Measurements from ENCODE around the gene PNPLA2.

PNPLA2 gene

DNA sequence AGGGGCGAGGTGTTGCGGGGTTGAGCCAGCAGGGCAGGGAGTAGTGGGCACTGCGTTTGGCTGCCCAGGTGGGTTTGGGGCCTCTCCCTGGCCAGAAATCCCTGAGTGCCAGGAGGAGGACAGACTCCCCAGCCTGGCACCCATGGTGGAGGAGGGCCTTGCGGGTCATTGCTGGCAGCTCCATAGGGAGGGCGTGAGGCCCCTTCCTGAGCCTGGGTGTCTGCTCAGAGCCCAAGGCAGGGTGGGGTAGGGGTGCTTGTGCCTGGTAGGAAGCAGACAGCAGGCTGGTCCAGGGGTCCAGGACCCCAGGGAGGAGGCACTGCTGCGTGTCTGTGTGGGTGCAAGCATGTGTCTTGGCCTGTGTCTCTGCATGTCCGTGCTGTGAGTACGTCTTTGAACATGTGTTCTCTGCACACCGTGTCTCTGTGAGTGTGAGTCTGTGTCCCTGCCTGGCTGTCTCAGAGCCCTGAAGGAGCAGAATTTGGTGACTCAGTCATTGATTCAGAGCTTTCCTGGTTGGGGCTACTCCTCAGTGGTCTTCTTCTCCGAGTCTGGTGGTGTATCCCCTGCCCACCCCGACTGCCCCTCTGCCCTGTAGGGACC lies 27.9 kb downstream of the PNPLA2 start:
- no peak for DNase-seq

GRCh38 chr11:847876-848275 lies 29.2 kb downstream of the PNPLA2 start:
- DNase-seq, result no peak

DNA sequence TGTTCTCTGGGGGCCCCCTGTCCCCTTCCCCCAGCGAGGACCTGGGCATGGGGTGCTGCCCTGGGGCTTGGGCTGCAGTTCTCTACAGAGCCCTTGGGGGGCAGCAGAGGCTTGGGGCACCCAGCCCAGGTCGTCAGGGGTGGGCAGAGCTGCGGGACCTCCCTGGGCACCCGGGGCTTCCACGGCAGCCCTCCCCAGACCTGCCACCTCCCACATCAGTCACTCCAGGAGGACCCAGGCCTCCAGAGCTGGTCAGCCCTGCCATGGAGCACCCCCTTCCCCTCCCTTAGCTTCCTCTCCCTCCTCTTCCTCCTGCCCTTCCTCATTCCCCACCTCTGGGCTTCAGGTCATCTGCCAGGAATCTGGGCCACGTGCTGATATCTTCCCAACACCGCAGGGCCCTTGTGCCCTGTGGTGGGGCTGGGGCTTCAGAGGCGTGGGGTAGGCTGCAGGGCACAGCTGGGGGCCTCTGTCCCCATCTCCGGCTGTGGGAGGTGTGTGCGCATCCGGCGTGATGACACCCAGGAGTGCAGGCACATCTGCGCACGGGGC lies 29.7 kb downstream of the PNPLA2 start:
- peak; percentile 75 for DNase-seq

GRCh38 chr11:849104-849824 lies 30.6 kb downstream of the PNPLA2 start:
- peak in 1 of 2 donors; percentile 62 for DNase-seq

DNA sequence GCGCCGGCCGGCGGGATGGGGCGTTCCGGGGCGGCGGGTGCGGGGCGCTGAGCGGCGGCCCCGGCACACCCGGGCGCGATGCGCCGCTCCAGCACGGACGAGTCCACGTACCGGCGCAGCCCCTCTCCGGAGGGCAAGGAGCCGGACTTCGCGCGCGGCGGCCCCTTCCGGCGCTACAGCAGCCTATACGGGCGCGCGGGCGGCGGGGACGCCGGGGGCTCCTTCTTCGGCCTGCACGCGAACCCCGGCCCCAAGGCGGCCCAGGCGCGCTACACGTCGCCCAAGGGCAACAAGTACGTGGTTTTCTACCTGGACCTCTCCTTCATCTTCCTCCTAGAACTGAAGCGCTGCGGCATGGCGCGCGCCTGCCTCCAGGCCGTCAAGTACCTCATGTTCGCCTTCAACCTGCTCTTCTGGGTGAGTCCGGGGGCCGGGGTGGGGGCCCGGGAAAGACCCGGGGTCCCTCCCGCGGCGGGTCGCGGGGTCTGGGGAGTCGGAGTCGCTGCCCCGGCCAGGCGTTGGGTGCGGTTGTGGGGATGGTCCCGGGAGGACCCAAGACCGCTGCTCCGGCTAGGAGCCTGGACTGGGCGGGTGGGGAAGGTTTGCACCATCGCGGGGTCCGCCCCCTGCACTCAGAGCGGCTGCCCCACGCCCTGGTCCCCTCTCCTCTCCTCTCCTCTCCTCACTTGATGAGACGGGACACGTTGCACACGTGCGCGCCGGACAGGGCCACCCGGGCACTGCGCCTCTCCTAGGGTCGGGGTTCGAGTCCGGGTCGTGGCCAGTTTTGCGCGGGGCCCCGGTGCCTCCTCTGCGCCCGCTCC lies 31.4 kb downstream of the PNPLA2 start:
- no peak for DNase-seq

DNA sequence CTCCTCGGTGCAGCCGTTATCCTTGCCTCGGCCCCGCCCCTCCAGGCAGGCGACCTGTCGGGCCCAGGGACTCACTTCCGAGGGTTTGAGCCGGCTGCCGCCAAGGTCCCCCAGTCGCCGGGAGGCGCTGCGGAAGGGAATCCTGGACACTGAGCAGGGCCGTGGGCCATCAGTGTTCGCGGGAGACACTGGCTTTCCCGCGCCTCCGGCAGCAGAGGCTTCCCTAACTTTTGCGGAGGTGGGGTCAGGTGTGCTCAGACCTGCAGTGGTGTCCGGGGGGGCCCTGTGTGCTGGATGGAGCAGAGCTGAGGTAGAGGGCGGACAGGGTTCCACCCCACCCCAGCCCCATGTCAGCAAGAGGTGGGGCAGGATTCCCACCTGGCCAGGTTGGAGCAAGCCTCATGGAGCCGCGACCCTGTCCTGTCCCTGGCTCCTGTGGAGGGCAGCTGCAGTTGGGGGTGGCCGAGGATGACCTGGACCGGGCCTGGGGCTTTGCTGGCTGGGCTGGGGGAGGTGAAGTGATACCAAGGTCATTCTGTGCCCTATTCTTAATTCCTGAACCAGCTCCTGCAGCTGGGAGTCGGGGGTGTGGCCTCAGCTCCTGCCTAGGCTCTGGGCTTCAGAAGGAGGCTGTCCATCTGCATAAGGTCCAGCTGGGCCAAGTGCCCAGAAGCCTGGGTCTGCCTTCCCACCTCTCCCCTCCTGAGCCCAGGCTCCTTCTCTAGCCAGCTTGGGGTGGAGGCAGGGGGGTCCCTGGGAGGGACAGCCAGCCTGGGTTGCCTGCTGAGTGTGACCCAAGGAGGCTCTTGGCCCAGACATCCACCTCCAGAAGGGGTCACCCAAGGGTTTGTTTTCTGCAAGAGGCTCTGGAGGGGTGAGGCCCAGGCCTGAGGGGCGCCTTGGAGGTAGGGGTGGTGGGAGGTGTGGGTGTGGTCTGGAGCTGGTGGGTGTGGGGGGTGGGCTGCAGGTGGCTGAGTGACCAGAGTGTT lies 32.4 kb downstream of the PNPLA2 start:
- no peak for DNase-seq

DNA sequence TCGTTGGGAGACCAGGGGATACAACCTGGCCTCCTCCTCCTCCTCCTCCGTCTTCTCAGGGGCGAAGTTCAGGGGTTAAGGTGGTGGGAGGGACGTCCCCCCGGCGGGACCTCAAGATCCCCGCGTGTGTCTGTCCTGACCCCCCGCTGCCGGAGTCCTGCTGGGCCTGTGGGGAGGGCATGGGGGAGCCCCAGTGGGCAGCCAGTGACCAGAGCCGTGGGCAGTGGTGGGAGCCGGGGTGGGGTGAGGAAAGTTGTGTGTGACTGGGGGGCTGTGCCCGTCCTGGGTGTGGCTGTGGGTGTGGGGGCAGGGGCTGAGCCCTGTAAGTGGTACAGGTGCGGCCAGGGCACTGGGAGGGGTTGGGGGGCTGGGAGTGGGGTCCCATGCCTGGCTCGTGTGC lies 34.0 kb downstream of the PNPLA2 start:
- no peak for DNase-seq

DNA sequence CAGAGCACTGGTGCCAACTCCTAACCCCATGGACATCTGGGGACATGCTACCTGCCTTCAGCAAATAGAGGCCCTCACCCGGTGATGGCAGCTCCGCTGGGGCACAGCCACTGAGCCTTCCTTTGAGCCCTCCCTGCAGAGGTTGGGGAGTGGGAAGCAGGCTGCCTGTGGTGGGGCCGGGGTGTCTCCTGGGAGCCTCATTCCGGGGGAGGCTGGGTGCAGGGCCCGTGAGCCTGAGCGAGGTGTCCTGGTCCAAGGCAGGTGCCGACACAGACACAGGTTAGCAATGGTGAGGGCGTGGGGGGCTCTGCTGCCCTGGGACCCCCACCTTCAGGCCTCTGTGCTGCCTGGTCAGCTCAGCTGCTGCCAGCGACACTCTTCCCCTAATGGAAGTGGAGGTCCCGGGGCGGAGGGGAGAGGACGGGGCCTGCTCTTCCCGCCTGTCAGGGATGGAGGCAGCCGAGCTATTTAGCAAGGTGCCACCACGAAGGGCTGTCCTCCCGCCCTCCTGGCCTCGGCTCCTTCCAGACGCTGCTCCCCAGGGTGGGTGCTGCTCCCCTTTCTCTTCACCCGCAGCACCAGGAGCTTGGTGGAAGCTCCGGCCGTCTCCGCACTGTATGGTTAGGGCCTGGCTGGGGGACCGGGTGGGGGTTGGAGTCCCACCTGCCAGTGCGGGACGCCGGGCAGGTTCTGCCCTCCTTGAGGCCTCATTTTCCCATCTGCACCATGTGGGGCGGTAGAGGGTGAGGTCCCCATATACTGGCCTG lies 35.2 kb downstream of the PNPLA2 start:
- DNase-seq, result no peak

- no peak for DNase-seq
Measured at GRCh38 chr11:854601-855329, 36.1 kb downstream of the PNPLA2 start.

GRCh38 chr11:855330-855674 lies 36.6 kb downstream of the PNPLA2 start:
- DNase-seq, result no peak

- no peak for DNase-seq
Measured at GRCh38 chr11:855796-856195, 37.1 kb downstream of the PNPLA2 start.

GRCh38 chr11:856397-856796 lies 37.7 kb downstream of the PNPLA2 start:
- DNase-seq, result no peak

DNA sequence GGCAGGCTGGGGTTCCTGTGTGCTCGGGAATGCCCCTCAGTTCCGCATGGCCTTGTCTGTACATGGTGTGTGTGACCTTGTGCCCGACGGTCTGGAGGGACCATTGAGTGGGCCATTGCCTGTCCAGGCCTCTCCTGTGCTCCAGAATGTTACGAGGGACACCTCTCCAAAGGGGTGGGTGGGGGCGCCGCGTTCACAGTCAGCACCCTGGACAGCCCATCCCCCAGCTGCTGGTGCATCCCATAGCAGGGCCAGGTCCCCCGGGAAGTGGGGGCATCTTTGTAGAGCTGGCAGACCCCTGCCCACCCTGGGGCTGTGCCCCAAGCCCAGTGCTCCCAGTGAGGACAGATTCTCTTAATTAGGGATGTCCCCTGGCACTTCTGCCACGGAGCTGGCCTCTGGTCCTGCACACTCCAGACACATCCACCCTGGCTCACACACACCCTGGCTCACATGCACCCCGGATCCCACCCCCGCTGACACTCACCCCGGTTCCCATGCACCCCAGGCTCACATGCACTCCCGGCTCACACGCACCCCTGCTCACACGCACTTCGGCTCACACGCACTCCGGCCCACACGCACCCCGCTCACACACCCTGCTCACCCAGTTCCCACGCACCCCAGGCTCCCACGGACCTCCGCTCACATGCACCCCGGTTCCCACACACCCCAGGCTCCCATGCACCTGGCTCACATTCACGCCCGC lies 39.5 kb downstream of the PNPLA2 start:
- DNase-seq, result no peak

- no peak for DNase-seq
Measured at GRCh38 chr11:858762-859339, 40.1 kb downstream of the PNPLA2 start.

GRCh38 chr11:859394-860131 lies 40.8 kb downstream of the PNPLA2 start:
- DNase-seq, result no peak

DNA sequence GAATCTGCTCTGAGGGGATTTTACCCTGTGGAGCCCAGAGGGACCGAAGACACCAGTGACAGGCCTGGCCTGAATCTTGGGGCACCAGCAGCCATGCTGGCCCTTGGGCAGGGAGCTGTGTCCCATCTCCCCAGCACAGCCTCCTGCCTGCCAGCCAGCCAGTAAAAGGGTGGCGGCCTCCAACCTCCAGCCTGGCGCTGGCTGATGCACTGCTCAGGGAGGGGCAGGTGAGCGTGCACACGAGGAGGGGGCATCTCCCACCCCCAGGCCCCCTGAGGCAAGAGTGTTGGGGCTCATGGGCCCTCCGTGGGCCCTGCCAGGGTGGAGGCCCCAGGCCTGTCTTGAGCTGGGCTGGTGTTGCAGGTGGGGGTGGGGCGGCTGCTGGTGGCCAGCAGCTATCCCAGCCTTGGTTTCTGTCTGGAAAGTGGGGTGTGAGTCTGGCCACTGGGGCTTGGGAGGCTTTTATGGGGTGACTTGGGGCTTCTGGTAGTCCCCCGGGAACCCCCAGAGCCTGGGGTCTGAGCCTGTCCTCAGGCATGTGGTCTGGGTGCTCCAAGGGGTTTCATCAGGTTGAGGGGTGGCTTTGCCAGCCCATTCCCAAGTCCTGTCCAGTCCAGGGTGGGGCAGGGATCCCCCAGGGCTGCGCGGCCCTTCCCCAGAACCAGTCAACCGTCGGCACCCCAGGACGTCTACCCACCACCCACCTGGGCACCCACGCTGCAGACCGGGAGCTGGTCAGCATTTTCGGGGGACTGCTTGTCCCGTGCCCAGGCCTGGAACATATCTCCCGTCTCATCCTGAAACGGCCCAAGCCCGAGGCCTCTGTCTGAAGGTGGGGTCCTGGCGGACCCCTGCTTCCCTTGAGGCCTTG lies 41.8 kb downstream of the PNPLA2 start:
- DNase-seq, result no peak

DNA sequence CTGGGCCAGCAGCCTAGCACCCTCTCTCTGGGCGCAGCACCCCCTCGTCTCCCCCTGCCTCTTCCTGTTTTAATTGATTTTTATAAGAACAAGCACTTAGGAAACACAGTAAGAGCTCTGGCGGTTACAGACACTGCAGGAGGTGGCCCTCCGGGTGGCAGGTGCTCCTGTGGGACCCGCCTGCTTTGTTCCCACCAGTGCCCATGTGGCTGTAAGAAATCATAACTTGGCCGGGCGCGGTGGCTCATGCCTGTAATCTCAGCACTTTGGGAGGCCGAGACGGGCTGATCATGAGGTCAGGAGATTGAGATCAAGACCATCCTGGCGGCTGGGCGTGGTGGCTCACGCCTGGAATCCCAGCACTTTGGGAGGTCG lies 42.4 kb downstream of the PNPLA2 start:
- no peak for DNase-seq

DNA sequence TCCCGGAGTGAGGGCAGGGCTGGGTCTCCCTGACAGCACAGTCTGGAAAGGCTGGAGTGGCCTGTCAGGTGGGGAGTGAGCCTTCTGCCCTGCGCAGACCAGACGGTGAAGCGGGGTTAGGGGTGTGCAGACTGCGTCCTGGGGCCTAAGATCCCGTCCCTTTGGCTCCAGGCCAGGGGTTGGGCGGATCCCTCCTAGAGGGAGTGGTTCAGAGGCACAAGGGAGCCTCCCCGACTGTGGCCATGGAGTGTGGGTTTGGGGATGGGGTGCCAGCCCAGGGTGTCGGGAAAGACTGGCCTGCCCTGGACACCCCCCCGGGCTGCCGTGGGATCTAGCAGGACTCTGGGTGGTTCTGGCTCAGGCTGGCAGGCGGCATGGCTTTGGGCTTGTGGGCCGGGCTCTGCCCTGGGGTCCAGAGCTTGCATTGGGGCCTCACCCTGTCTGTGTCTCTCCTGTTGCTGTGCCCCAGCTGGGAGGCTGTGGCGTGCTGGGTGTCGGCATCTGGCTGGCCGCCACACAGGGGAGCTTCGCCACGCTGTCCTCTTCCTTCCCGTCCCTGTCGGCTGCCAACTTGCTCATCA lies 43.5 kb downstream of the PNPLA2 start:
- DNase-seq, result no peak
